Measurements from ENCODE around the gene DNAH11.

DNA sequence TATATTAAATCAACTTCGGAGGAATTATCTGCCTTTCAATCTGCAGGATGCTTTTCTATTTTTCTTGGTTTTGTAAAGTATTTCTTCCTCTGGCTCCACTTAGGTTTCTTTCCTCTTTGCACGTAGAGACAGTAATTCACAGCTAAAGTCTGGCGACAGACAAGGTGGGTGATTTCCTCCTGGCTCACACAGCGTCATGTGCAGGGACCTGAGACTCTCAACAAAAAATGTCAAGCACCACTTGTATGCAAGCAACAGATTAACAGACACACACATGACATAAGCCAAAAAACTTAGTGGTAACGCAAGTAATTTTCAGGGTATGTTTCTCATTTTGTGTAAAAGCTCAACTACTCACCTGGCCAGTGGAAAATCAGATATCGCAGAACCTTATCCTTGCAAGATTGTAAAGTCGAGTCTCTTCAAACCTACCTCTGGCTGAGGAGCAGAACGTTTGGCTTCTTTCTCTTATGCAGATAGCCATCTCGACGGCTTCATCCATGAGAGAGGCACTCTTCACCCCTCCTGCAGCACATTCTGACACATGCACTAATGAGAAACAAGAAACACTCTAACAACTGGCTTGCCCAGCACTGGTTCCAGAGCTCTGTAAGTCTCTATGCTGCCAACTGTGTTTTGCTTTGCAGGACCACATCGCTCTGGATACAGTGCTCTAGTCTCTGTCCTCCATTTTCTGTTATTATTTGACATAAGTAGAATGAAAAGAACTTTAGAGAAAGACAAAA lies 214.9 kb downstream of the DNAH11 start:
- TF ChIP-seq, protein P1, sequence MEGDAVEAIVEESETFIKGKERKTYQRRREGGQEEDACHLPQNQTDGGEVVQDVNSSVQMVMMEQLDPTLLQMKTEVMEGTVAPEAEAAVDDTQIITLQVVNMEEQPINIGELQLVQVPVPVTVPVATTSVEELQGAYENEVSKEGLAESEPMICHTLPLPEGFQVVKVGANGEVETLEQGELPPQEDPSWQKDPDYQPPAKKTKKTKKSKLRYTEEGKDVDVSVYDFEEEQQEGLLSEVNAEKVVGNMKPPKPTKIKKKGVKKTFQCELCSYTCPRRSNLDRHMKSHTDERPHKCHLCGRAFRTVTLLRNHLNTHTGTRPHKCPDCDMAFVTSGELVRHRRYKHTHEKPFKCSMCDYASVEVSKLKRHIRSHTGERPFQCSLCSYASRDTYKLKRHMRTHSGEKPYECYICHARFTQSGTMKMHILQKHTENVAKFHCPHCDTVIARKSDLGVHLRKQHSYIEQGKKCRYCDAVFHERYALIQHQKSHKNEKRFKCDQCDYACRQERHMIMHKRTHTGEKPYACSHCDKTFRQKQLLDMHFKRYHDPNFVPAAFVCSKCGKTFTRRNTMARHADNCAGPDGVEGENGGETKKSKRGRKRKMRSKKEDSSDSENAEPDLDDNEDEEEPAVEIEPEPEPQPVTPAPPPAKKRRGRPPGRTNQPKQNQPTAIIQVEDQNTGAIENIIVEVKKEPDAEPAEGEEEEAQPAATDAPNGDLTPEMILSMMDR (IDR thresholded peaks at IDR 0.05): no peak
- no peak for TF ChIP-seq POLR2A (IDR thresholded peaks at IDR 0.05)

Measured in testis (tissue), 2 donors.